GM12891 (cell line): ENCODE data around the gene ACTMAP.

Experiments
- DNase-seq: peaks from one replicate; pipeline ENCODE4 v3.0.0; 2011; ENCODE audit warnings: low spot score; ENCODE audit not compliant: insufficient read length
- FAIRE-seq: peaks from 2 replicates; lab custom pipeline; 2011; peaks lifted over from hg19 to GRCh38; lab: Jason Lieb, UNC
- PAX5 ChIP-seq: IDR thresholded peaks from 2 replicates; pipeline ENCODE4 v1.6.1; 2011; ENCODE audit warnings: low read length, moderate library complexity, mild to moderate bottlenecking; ENCODE audit not compliant: insufficient read depth, severe bottlenecking
- POLR2A ChIP-seq: IDR thresholded peaks from 2 replicates; pipeline ENCODE4 v1.6.1; 2011; ENCODE audit warnings: low read depth, low read length, control low read depth
- POLR2AphosphoS5 ChIP-seq: IDR thresholded peaks from 2 replicates; pipeline ENCODE4 v1.6.1; 2011; ENCODE audit warnings: low read depth, low read length, control low read depth
- POU2F2 ChIP-seq: IDR thresholded peaks from 2 replicates; pipeline ENCODE4 v1.6.1; 2011; ENCODE audit warnings: low read depth, mild to moderate bottlenecking, control low read depth, low read length, moderate library complexity
- SPI1 ChIP-seq: IDR thresholded peaks from 2 replicates; pipeline ENCODE4 v1.6.1; 2011; ENCODE audit warnings: low read depth, low read length, control low read depth
- TAF1 ChIP-seq: IDR thresholded peaks from 2 replicates; pipeline ENCODE4 v1.6.1; 2011; ENCODE audit warnings: low read depth, low read length, control low read depth

The ACTMAP gene

DNA sequence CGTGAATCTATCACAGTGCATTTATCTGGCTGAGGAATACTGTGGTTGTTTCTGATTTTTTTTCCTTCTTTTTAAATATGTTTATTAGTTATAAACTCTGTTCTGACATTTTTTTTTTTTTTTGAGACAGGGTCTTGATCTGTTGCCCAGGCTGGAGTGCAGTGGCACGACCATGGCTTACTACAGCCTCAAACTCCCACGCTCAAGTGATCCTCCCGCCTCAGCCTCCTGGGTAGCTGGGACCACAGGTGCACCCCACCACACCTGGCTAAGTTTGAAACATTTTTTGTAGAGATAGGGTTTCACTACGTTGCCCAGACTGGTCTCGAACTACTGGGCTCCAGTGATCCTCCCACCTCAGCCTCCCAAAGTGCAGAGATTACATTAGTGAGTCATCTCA, 53.3 kb downstream of the ACTMAP start:
- no peak for TF ChIP-seq SPI1
- no peak for TF ChIP-seq POLR2A
- no peak for TF ChIP-seq POU2F2
- no peak for TF ChIP-seq POLR2AphosphoS5
- no peak for TF ChIP-seq PAX5
- TF ChIP-seq TAF1: no peak
- no peak for DNase-seq
- no peak for FAIRE-seq

DNA sequence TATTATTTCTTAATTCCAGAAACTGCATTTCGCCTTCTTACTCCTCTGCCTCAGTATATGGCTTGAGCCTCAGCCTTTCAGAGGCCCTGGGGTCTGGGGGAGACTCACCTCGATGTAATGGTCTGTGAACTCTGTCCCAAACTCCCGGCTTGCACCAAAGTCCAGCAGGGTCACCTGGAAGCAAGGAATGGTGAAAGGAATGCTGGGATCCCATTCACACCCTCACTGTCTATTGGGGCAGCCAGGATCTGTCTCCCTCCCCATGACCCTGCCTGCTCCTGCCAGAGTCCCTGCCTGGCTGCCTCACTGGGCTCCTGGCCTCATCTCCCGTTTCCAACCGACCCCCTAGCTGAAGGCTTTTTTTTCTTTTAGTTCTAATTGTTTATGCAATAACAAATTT, 54.4 kb downstream of the ACTMAP start:
- DNase-seq: no peak
- TF ChIP-seq TAF1 (no peak), POLR2AphosphoS5 (no peak), PAX5 (no peak), POU2F2 (no peak), SPI1 (no peak), POLR2A (no peak)
- no peak for FAIRE-seq

DNA sequence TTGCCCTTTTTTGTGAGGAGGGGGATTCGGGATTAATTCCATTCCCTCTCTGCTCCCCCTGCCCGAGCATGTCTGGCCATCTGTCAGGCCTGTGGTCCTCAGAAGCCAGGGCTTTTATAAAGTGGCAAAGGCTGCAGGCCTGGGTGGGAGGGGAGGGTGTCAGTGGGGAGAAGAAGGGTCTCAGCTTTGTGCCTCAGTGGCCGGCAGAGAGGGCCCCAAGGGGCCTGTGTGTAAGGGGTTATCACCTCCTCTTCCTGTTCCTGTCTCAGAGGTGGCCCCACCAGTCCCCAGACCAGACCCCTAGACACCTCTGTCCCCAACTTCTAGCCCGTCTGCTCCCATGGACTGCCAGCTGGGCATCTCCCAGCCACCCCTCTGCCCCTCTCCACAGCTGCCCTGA, 56.4 kb downstream of the ACTMAP start:
- TF ChIP-seq SPI1 (no peak), PAX5 (no peak), POLR2AphosphoS5 (no peak), POU2F2 (no peak), POLR2A (no peak), TAF1 (no peak)
- no peak for FAIRE-seq
- DNase-seq: no peak

DNA sequence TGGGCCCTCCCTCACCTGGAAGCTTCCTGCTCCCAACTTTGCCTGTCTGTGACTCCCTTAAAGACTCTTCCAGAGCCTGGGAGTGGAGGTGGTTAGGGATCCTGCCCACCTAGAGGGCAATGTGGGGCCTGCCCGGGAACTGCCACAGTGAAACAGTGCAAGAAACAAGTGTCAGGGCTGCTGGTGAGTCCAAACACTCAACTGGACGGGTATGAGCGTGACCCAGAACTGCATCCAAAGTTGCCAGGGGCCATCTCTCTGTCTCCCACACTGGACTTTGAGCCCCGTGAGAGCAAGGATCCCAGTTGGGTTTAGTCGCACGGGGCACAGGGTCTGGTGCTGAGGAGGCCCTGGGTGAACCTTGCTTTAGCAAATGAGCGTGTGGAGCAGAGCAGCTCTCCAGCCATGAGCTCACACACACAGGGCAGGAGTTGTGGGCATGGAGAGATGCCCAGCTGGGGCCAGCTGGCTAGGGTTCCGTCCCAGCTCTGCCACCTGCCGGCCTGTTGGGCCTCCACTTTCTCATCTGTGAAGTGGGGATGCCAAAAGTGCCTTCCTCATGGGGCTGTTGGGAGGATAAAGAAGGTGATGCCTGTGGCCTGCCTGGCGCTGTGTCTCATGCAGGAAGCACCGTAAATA, 57.0 kb downstream of the ACTMAP start:
- DNase-seq (no peak), FAIRE-seq (no peak)
- TF ChIP-seq POLR2AphosphoS5: no peak
- no peak for TF ChIP-seq POU2F2
- no peak for TF ChIP-seq PAX5
- TF ChIP-seq TAF1: no peak
- no peak for TF ChIP-seq POLR2A

DNA sequence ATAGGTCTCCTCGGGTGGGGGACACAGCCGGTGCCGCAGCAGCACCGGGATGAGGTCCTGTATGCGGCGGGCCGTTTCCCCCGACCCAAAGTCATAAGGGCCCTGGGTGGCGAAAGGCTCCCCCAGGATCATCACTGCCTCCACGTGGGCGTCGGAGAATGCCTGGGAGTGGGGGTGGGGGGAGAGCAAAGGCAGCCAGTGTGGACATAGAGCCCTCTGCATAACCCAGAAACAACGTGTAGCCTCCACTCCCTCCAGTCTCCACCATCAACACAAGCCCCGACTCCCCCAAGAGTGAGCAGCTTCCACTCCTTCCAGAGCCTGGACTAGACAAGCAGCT, 58.1 kb downstream of the ACTMAP start:
- DNase-seq (no peak), FAIRE-seq (no peak)
- no peak for TF ChIP-seq POLR2A
- TF ChIP-seq PAX5: no peak
- TF ChIP-seq POLR2AphosphoS5: no peak
- TF ChIP-seq POU2F2: no peak
- no peak for TF ChIP-seq TAF1
- no peak for TF ChIP-seq SPI1

DNA sequence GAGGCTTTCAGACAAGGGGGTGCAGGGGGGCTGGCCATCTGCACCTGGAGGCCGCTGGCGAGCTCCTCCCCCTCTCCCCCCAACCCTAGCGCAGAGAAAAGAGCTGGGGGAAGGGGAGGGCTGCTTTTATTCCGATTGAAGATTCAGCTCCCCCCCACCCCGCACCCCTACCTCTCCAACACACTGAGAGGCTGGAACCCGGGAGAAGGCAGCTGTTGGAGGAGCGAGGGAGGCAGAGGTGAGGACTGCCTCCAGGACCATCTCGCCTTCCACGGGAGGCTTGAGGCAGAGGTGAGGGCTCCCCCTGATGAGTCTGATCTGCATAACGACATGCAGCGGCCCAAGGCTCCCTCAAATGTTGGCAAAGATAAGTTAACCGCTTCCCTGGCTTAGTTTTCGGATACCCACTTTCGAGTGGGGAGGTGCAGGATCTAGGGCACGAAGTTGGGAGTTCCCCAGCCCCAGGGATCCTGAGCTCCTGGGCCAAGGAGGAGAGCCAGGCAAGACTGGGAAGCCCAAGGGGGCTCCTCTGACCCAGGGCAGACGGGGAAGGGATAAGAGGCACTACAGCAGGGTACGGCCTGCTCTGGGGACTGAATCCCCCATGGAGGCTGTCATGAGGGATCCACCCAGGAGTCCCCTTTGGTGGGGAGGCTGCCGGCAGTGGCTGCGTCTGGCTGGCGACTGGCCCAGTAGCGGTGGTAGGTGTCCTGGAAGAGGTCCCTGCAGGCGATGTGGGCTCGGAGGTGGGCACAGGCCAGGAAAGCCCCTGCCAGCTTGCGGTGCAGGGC, 58.7 kb downstream of the ACTMAP start:
- no peak for FAIRE-seq
- DNase-seq: peak; percentile 51
- TF ChIP-seq POU2F2 (0 out of 2 replicates have a peak, but pooled peaks have one; percentile 35), TAF1 (no peak), POLR2AphosphoS5 (no peak), PAX5 (no peak)
